ENCODE measurements around the gene SNX33.
"Not testable (repeated sequence)": the region's sequence is repeated elsewhere in the genome, so short reads cannot be mapped to it uniquely, and the experiment has no call there.

The SNX33 gene

GRCh38 chr15:75701071-75702003 is 53.6 kb downstream of the SNX33 start:
- DNase-seq (ENCODE audit: low spot score): not testable (repeated sequence)

DNA sequence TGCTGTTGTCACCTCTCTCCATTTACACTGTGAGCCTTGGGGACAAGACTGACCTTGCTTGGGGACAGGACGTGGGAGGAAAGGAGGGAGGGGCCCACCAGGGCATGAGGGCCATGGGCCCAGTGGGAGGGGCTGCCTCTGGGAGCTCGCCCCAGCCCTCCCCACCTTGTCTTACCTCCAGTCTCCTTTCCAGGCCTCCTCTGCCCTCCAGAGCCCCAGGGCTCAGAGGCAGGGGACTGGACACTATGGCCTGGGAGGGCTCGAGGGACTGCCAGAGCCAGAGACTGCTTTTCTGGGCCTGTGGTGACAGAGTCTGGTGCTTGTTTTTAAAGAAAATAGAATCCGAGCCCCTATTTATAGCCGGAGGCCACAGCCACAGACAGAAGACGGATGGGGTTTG is 54.7 kb downstream of the SNX33 start:
- no peak for DNase-seq (ENCODE audit: low spot score)

- DNase-seq (ENCODE audit: low spot score): not testable (repeated sequence)
Measured at GRCh38 chr15:75703440-75704262, 55.9 kb downstream of the SNX33 start.

DNA sequence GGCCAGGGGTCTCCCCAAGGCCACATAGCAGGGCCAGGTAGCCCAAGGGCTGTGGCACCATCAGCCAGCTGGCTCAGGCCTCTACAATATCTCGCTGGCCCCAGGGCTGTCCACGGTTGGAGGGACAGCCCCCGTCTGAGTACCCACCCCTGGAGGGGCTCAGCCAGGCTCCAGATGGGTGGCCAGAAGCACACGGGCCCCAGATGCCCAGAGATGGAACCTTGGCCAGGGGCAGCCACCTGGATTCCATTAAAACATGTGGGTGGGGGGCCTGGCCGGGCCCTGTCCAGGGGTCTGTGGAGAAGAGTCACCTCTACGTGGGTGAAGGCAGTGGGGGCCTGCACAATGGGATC is 56.5 kb downstream of the SNX33 start:
- DNase-seq (ENCODE audit: low spot score): no peak

DNA sequence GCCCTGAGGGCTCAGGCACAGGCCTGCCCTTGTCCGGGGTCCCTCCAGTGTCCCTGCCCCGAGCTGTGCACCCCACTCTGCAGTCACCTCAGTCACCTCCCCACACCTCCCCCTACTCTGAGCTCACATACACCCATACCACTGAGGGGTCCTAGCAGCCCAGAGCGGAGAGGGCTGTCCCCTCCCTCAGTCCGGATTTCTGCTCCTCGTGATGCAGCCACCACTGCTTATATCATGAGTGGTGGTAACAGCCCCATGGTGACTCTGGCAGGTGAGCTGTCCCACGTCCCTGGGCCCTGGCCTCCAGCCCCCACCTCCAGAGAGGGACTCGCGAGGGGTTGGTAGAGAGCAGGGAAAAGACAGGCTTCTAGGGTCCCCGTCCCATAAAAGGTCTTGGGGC is 56.9 kb downstream of the SNX33 start:
- no peak for DNase-seq (ENCODE audit: low spot score)

GRCh38 chr15:75705375-75705774 is 57.7 kb downstream of the SNX33 start:
- not testable (repeated sequence) for DNase-seq (ENCODE audit: low spot score)

GRCh38 chr15:75705854-75706681 is 58.4 kb downstream of the SNX33 start:
- DNase-seq (ENCODE audit: low spot score): no peak

DNA sequence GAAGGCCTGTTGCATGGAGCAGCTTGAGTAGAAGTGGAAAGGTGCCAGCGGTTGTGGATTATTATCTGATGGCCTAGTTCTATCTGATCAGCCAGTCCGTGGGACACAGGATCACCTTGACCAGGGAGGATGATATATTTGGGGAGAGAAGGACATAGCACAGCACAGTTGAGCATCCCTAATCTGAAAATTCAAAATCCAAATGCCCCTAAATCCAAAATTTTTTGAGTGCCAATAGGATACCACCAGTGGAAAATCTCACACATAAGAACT is 58.9 kb downstream of the SNX33 start:
- DNase-seq (ENCODE audit: low spot score): no peak

DNA sequence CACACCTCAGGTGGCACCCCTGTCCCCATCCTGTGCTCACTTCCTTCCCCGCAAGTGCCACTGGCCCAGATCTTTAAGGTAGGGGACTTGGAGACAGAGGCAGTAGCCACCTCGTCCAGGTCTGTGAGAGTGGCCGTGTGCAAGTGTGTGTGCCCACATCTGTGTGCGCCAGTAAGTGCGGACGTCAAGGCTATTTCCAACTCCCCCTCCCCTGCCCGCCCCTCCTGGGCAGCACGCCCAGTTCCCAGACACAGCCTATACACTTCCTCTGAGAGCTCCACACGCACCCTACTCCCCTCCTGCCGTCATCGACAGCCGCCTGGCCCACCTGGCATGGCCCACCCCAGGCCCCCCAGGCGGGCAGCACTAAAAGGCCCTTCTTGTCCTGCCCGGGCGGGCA is 61.7 kb downstream of the SNX33 start:
- not testable (repeated sequence) for DNase-seq (ENCODE audit: low spot score)

DNA sequence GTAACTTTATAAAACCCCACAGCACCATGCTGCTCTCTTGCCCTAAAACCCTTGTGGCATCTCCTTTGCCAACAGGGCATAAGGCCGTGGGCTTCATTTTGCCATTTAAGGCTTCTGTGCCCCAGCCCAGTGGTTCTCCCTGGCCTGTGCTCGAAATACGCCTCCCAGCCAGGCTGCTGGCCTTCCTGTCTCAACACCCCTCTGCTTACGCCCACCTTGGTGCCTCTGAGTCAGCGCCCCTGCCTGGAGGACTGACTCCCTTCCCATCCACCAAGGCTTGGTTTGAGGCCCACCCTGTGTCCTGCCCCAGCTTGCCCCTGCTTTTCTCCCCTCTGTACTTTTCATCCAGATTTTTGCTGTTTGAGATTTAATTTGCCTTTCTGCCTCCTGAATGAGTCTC is 63.2 kb downstream of the SNX33 start:
- DNase-seq (ENCODE audit: low spot score): not testable (repeated sequence)

GRCh38 chr15:75711495-75711894 is 63.8 kb downstream of the SNX33 start:
- DNase-seq (ENCODE audit: low spot score): not testable (repeated sequence)
